Neural cell (in vitro differentiated cells): ENCODE data around the gene TMEM40. TPM values are rescaled to one million over a fixed set of nuclear protein-coding genes. Genes with fewer than 3 reads are reported as not detected.

Experiments
- H2AFZ ChIP-seq: fragments of 200-600, 300-800 bp; sonication (generic), shearing (Covaris generic); 2 replicates; pipeline ENCODE4 v1.6.0; 2014; ENCODE audit warnings: low read depth, mild to moderate bottlenecking, antibody characterized with exemption, low read length, moderate library complexity
- H3F3A ChIP-seq: fragments of 200-600 bp; shearing (Covaris generic); 2 replicates; pipeline ENCODE4 v1.6.1; 2016; ENCODE audit warnings: mild to moderate bottlenecking, moderate library complexity, mixed read lengths, antibody characterized with exemption, low read length; ENCODE audit not compliant: insufficient read depth, poor library complexity, severe bottlenecking
- H3K27ac ChIP-seq: fragments of 200-600, 300-800 bp; sonication (generic), shearing (Covaris generic); 2 replicates; pipeline ENCODE4 v1.5.1; 2014; ENCODE audit warnings: mild to moderate bottlenecking, low read length, moderate library complexity
- H3K27me3 ChIP-seq: fragments of 300-800, 200-600 bp; sonication (generic), shearing (Covaris generic); 2 replicates; pipeline ENCODE4 v1.6.0; 2014; ENCODE audit warnings: mild to moderate bottlenecking, low read depth, low read length, moderate library complexity; ENCODE audit not compliant: insufficient read depth
- H3K36me3 ChIP-seq: fragments of 300-800, 200-600 bp; sonication (generic), shearing (Covaris generic); 2 replicates; pipeline ENCODE4 v1.5.1; 2014; ENCODE audit warnings: mild to moderate bottlenecking, antibody characterized with exemption, low read length, moderate library complexity; ENCODE audit not compliant: insufficient read depth
- H3K4me2 ChIP-seq: fragments of 300-800, 200-600 bp; sonication (generic), shearing (Covaris generic); 2 replicates; pipeline ENCODE4 v1.6.0; 2014; ENCODE audit warnings: mild to moderate bottlenecking, low read length
- H3K4me3 ChIP-seq: fragments of 300-800, 200-600 bp; sonication (generic), shearing (Covaris generic); 2 replicates; pipeline ENCODE4 v1.5.1; 2014; ENCODE audit warnings: mild to moderate bottlenecking, low read length, moderate library complexity
- H3K79me2 ChIP-seq: fragments of 200-600 bp; shearing (Covaris generic); replicated peaks from 2 replicates; pipeline ENCODE4 v1.6.0; 2014; ENCODE audit warnings: mild to moderate bottlenecking, low read length, moderate library complexity; ENCODE audit not compliant: insufficient read depth
- H3K9ac ChIP-seq: fragments of 300-800, 200-600 bp; sonication (generic), shearing (Covaris generic); 2 replicates; pipeline ENCODE4 v1.6.1; 2016; ENCODE audit warnings: mild to moderate bottlenecking, low read length, mixed read lengths
- H3K9me2 ChIP-seq: fragments of 200-600 bp; shearing (Covaris generic); 2 replicates; pipeline ENCODE4 v1.6.1; 2016; ENCODE audit warnings: mild to moderate bottlenecking, low read length, mixed read lengths; ENCODE audit not compliant: insufficient read depth
- H3K9me3 ChIP-seq: fragments of 200-600, 300-800 bp; sonication (generic), shearing (Covaris generic); 2 replicates; pipeline ENCODE4 v1.6.1; 2016; ENCODE audit warnings: mild to moderate bottlenecking, mixed run types, low read length, moderate library complexity, mixed read lengths
- H4K20me1 ChIP-seq: fragments of 200-600 bp; shearing (Covaris generic); 2 replicates; pipeline ENCODE4 v1.6.1; 2016; ENCODE audit warnings: mild to moderate bottlenecking, mixed run types; ENCODE audit not compliant: insufficient read depth
- EP300 ChIP-seq: fragments of 450-650 bp; conservative IDR thresholded peaks from 2 replicates; pipeline ENCODE4 v1.6.1; 2014; ENCODE audit warnings: antibody characterized with exemption, mild to moderate bottlenecking, moderate library complexity; ENCODE audit not compliant: poor library complexity, severe bottlenecking
- EZH2 ChIP-seq: fragments of 200-600, 300-800 bp; shearing (Covaris generic), sonication (generic); IDR thresholded peaks from 2 replicates; pipeline ENCODE4 v1.6.1; 2014; ENCODE audit warnings: antibody characterized with exemption, low read length, borderline replicate concordance, mild to moderate bottlenecking; ENCODE audit not compliant: insufficient read depth, poor library complexity, severe bottlenecking
- MXI1 ChIP-seq: fragments of 450-650 bp; conservative IDR thresholded peaks from 2 replicates; pipeline ENCODE4 v1.6.1; 2014; ENCODE audit warnings: antibody characterized with exemption, mild to moderate bottlenecking; ENCODE audit not compliant: poor library complexity, severe bottlenecking
- POLR2AphosphoS5 ChIP-seq: IDR thresholded peaks from 2 replicates; pipeline ENCODE4 v1.6.1; 2012
- RAD21 ChIP-seq: fragments of 450-650 bp; conservative IDR thresholded peaks from 2 replicates; pipeline ENCODE4 v1.6.1; 2014; ENCODE audit warnings: antibody characterized with exemption, mild to moderate bottlenecking, moderate library complexity
- SMC3 ChIP-seq: fragments of 450-650 bp; conservative IDR thresholded peaks from 2 replicates; pipeline ENCODE4 v1.6.1; 2014; ENCODE audit warnings: antibody characterized with exemption, mild to moderate bottlenecking, moderate library complexity; ENCODE audit not compliant: poor library complexity
- TAF1 ChIP-seq: IDR thresholded peaks from 2 replicates; pipeline ENCODE4 v1.6.1; 2012; ENCODE audit warnings: low read depth
- polyA plus RNA-seq: library from polyadenylated mRNA; depleted of rRNA; stranded (reverse); fragments of >200 nt; gene quantifications from 2 replicates; pipeline ENCODE4 v1.2.3, GENCODE V29; 2014
- TF ChIP-seq, protein P1 (sequence below): fragments of 450-650 bp; IDR thresholded peaks from 2 replicates; pipeline ENCODE4 v1.5.1; 2014; ENCODE audit warnings: antibody characterized with exemption, mild to moderate bottlenecking, moderate library complexity; ENCODE audit not compliant: poor library complexity, severe bottlenecking
- TF ChIP-seq, protein P2 (sequence below): IDR thresholded peaks from 2 replicates; pipeline ENCODE4 v1.6.1; 2012; ENCODE audit warnings: borderline replicate concordance

TMEM40 gene
- polyA plus RNA-seq, 1 donor from 2014 or later = not detected

- Histone ChIP-seq H3K36me3 (no peaks in the 10 kb centered on the region), H3F3A (no peaks in the 10 kb centered on the region), H3K9me2 (no peaks in the 10 kb centered on the region), H3K27me3 (no peaks in the 10 kb centered on the region), H3K4me2 (no peak overlapping the region), H3K27ac (no peak overlapping the region), H3K79me2 (no peaks in the 10 kb centered on the region), H2AFZ (no peak overlapping the region), H3K9me3 (no peaks in the 10 kb centered on the region), H3K9ac (no peak overlapping the region), H3K4me3 (no peak overlapping the region), H4K20me1 (no peaks in the 10 kb centered on the region)
- TF ChIP-seq TAF1 = no peak
- no peak for TF ChIP-seq EZH2
- TF ChIP-seq RAD21 = no peak
- TF ChIP-seq, protein P1, sequence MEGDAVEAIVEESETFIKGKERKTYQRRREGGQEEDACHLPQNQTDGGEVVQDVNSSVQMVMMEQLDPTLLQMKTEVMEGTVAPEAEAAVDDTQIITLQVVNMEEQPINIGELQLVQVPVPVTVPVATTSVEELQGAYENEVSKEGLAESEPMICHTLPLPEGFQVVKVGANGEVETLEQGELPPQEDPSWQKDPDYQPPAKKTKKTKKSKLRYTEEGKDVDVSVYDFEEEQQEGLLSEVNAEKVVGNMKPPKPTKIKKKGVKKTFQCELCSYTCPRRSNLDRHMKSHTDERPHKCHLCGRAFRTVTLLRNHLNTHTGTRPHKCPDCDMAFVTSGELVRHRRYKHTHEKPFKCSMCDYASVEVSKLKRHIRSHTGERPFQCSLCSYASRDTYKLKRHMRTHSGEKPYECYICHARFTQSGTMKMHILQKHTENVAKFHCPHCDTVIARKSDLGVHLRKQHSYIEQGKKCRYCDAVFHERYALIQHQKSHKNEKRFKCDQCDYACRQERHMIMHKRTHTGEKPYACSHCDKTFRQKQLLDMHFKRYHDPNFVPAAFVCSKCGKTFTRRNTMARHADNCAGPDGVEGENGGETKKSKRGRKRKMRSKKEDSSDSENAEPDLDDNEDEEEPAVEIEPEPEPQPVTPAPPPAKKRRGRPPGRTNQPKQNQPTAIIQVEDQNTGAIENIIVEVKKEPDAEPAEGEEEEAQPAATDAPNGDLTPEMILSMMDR = no peak
- no peak for TF ChIP-seq MXI1
- TF ChIP-seq SMC3 = no peak
- no peak for TF ChIP-seq EP300
- TF ChIP-seq POLR2AphosphoS5 = no peak
- TF ChIP-seq, protein P2, sequence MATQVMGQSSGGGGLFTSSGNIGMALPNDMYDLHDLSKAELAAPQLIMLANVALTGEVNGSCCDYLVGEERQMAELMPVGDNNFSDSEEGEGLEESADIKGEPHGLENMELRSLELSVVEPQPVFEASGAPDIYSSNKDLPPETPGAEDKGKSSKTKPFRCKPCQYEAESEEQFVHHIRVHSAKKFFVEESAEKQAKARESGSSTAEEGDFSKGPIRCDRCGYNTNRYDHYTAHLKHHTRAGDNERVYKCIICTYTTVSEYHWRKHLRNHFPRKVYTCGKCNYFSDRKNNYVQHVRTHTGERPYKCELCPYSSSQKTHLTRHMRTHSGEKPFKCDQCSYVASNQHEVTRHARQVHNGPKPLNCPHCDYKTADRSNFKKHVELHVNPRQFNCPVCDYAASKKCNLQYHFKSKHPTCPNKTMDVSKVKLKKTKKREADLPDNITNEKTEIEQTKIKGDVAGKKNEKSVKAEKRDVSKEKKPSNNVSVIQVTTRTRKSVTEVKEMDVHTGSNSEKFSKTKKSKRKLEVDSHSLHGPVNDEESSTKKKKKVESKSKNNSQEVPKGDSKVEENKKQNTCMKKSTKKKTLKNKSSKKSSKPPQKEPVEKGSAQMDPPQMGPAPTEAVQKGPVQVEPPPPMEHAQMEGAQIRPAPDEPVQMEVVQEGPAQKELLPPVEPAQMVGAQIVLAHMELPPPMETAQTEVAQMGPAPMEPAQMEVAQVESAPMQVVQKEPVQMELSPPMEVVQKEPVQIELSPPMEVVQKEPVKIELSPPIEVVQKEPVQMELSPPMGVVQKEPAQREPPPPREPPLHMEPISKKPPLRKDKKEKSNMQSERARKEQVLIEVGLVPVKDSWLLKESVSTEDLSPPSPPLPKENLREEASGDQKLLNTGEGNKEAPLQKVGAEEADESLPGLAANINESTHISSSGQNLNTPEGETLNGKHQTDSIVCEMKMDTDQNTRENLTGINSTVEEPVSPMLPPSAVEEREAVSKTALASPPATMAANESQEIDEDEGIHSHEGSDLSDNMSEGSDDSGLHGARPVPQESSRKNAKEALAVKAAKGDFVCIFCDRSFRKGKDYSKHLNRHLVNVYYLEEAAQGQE = no peak
Observed at GRCh38 chr3:12782172-12782815, 23.2 kb upstream of the TMEM40 start.

GRCh38 chr3:12780751-12781150 lies 21.7 kb upstream of the TMEM40 start:
- no peaks in the 10 kb centered on the region for H4K20me1 ChIP-seq
- H3K9me2 ChIP-seq = no peaks in the 10 kb centered on the region
- H3K9me3 ChIP-seq = no peaks in the 10 kb centered on the region
- H2AFZ ChIP-seq = no peak overlapping the region
- no peaks in the 10 kb centered on the region for H3K36me3 ChIP-seq
- H3F3A ChIP-seq = no peaks in the 10 kb centered on the region
- H3K9ac ChIP-seq = no peak overlapping the region
- no peaks in the 10 kb centered on the region for H3K27me3 ChIP-seq
- H3K79me2 ChIP-seq = no peaks in the 10 kb centered on the region
- no peak overlapping the region for H3K4me3 ChIP-seq
- H3K27ac ChIP-seq = no peak overlapping the region
- TF ChIP-seq EZH2 (no peak), MXI1 (no peak), SMC3 (no peak), POLR2AphosphoS5 (no peak), EP300 (no peak)
- TF ChIP-seq, protein P2 = no peak
- TF ChIP-seq, protein P1 = no peak
- H3K4me2 ChIP-seq = no peak overlapping the region
